ENCODE results near the gene P4HA3. TPM values are rescaled to one million over a fixed set of nuclear protein-coding genes. Genes with fewer than 3 reads are reported as not detected.

Gene P4HA3
- total RNA-seq, 1 experiment from 2014 or later, result 0.13 TPM

GRCh38 chr11:74282421-74282820 is 29.0 kb downstream of the P4HA3 start:
- TF ChIP-seq, protein P1, sequence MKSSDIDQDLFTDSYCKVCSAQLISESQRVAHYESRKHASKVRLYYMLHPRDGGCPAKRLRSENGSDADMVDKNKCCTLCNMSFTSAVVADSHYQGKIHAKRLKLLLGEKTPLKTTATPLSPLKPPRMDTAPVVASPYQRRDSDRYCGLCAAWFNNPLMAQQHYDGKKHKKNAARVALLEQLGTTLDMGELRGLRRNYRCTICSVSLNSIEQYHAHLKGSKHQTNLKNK (CRISPR knock-in tag; IDR thresholded peaks at IDR 0.05), result no peak
- TF ChIP-seq RELA (CRISPR knock-in tag; IDR thresholded peaks at IDR 0.05; ENCODE audit: borderline replicate concordance) (no peak), GRHL2 (CRISPR knock-in tag; IDR thresholded peaks at IDR 0.05; ENCODE audit: insufficient replicate concordance, severe bottlenecking) (no peak), CBFB (CRISPR knock-in tag; IDR thresholded peaks at IDR 0.05; ENCODE audit: low read depth) (no peak), ZSCAN18 (CRISPR knock-in tag; IDR thresholded peaks at IDR 0.05) (no peak)
- Mint-ChIP-seq H3K4me1 (no peaks in the 10 kb centered on the region), H3K4me3 (no peak overlapping the region), H3K9me3 (no peaks in the 10 kb centered on the region), H3K27ac (no peak overlapping the region), H3K27me3 (ENCODE audit: low read depth) (no peaks in the 10 kb centered on the region), H3K36me3 (no peaks in the 10 kb centered on the region)
- ChIA-PET POLR2A (no interaction called here), CTCF (no interaction called here)
- DNase-seq (ENCODE audit: low spot score), result no peak
- ATAC-seq, result no peak

- ATAC-seq (no peak), DNase-seq (ENCODE audit: low spot score) (no peak)
- H3K4me3 Mint-ChIP-seq, result no peak overlapping the region
- no peaks in the 10 kb centered on the region; the same call in 1 of the 2 replicates for H3K27me3 Mint-ChIP-seq (ENCODE audit: low read depth)
- no peaks in the 10 kb centered on the region for H3K36me3 Mint-ChIP-seq
- ChIA-PET POLR2A (no interaction called here), CTCF (no interaction called here)
- no peaks in the 10 kb centered on the region for H3K9me3 Mint-ChIP-seq
- no peak for TF ChIP-seq ATF2 (CRISPR knock-in tag; IDR thresholded peaks at IDR 0.05; ENCODE audit: borderline replicate concordance, low read depth)
- TF ChIP-seq EMX1 (CRISPR knock-in tag; IDR thresholded peaks at IDR 0.05), result no peak
- TF ChIP-seq SOX15 (CRISPR knock-in tag; IDR thresholded peaks at IDR 0.05), result no peak
- TF ChIP-seq ZNF138 (CRISPR knock-in tag; conservative IDR thresholded peaks at IDR 0.05), result no peak
- TF ChIP-seq, protein P2, sequence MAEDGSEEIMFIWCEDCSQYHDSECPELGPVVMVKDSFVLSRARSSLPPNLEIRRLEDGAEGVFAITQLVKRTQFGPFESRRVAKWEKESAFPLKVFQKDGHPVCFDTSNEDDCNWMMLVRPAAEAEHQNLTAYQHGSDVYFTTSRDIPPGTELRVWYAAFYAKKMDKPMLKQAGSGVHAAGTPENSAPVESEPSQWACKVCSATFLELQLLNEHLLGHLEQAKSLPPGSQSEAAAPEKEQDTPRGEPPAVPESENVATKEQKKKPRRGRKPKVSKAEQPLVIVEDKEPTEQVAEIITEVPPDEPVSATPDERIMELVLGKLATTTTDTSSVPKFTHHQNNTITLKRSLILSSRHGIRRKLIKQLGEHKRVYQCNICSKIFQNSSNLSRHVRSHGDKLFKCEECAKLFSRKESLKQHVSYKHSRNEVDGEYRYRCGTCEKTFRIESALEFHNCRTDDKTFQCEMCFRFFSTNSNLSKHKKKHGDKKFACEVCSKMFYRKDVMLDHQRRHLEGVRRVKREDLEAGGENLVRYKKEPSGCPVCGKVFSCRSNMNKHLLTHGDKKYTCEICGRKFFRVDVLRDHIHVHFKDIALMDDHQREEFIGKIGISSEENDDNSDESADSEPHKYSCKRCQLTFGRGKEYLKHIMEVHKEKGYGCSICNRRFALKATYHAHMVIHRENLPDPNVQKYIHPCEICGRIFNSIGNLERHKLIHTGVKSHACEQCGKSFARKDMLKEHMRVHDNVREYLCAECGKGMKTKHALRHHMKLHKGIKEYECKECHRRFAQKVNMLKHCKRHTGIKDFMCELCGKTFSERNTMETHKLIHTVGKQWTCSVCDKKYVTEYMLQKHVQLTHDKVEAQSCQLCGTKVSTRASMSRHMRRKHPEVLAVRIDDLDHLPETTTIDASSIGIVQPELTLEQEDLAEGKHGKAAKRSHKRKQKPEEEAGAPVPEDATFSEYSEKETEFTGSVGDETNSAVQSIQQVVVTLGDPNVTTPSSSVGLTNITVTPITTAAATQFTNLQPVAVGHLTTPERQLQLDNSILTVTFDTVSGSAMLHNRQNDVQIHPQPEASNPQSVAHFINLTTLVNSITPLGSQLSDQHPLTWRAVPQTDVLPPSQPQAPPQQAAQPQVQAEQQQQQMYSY (CRISPR knock-in tag; IDR thresholded peaks at IDR 0.05), result no peak
- TF ChIP-seq, protein P3, sequence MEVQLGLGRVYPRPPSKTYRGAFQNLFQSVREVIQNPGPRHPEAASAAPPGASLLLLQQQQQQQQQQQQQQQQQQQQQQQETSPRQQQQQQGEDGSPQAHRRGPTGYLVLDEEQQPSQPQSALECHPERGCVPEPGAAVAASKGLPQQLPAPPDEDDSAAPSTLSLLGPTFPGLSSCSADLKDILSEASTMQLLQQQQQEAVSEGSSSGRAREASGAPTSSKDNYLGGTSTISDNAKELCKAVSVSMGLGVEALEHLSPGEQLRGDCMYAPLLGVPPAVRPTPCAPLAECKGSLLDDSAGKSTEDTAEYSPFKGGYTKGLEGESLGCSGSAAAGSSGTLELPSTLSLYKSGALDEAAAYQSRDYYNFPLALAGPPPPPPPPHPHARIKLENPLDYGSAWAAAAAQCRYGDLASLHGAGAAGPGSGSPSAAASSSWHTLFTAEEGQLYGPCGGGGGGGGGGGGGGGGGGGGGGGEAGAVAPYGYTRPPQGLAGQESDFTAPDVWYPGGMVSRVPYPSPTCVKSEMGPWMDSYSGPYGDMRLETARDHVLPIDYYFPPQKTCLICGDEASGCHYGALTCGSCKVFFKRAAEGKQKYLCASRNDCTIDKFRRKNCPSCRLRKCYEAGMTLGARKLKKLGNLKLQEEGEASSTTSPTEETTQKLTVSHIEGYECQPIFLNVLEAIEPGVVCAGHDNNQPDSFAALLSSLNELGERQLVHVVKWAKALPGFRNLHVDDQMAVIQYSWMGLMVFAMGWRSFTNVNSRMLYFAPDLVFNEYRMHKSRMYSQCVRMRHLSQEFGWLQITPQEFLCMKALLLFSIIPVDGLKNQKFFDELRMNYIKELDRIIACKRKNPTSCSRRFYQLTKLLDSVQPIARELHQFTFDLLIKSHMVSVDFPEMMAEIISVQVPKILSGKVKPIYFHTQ (CRISPR knock-in tag; IDR thresholded peaks at IDR 0.05), result no peak
- no peak for TF ChIP-seq ZNF423 (CRISPR knock-in tag; IDR thresholded peaks at IDR 0.05)
- no peak for TF ChIP-seq TCF7 (CRISPR knock-in tag; IDR thresholded peaks at IDR 0.05; ENCODE audit: low read depth)
- no peak for TF ChIP-seq ZNF219 (CRISPR knock-in tag; IDR thresholded peaks at IDR 0.05; ENCODE audit: borderline replicate concordance)
- TF ChIP-seq ZSCAN18 (CRISPR knock-in tag; IDR thresholded peaks at IDR 0.05), result no peak
- TF ChIP-seq ZNF416 (CRISPR knock-in tag; IDR thresholded peaks at IDR 0.05), result no peak
- TF ChIP-seq ATF1 (CRISPR knock-in tag; IDR thresholded peaks at IDR 0.05), result no peak
- no peak for TF ChIP-seq IRF2 (CRISPR knock-in tag; IDR thresholded peaks at IDR 0.05; ENCODE audit: borderline replicate concordance, low read depth)
- TF ChIP-seq GTF2I (CRISPR knock-in tag; conservative IDR thresholded peaks at IDR 0.05), result no peak
- no peak overlapping the region for H3K27ac Mint-ChIP-seq
- no peaks in the 10 kb centered on the region for H3K4me1 Mint-ChIP-seq
Measured at GRCh38 chr11:74280494-74280893, 30.9 kb downstream of the P4HA3 start.
